MCF 10A (cell line): ENCODE results near the gene DLL4. TPM values are rescaled to one million over a fixed set of nuclear protein-coding genes. Genes with fewer than 3 reads are reported as not detected.

ENCODE experiments used
- BruUV-seq: library from RNA; stranded (reverse); fragments of 400-500 nt; replicated peaks from 2 replicates; lab custom pipeline; 2021; lab: Mats Ljungman, UMichigan
- CTCF ChIA-PET: fragments of 300-600 bp; sonication (Branson Sonifier 250); formaldehyde crosslinking; extraction: SDS; loops from one replicate; lab custom pipeline; 2021; ENCODE audit warnings: antibody characterized with exemption, inconsistent platforms; lab: Yijun Ruan, JAX
- POLR2A ChIA-PET: fragments of 300-600, 350-650 bp; sonication (Branson Sonifier 250); formaldehyde crosslinking; extraction: SDS; loops from one replicate; lab custom pipeline; 2020; ENCODE audit warnings: antibody characterized with exemption, inconsistent platforms; lab: Yijun Ruan, JAX
- DNase-seq: peaks from one replicate; pipeline ENCODE4 v3.0.0-alpha.2; 2018; ENCODE audit not compliant: unreplicated experiment
- H3K27ac Mint-ChIP-seq: one replicate; pipeline ENCODE4 v1.8.0; 2022; ENCODE audit warnings: mild to moderate bottlenecking, low read depth, mixed read lengths; ENCODE audit not compliant: unreplicated experiment
- H3K27me3 Mint-ChIP-seq: one replicate; pipeline ENCODE4 v1.8.0; 2022; ENCODE audit warnings: mixed read lengths; ENCODE audit not compliant: insufficient read depth, unreplicated experiment
- H3K36me3 Mint-ChIP-seq: one replicate; pipeline ENCODE4 v1.8.0; 2022; ENCODE audit warnings: mild to moderate bottlenecking, moderate library complexity, mixed read lengths; ENCODE audit not compliant: insufficient read depth, unreplicated experiment
- H3K4me1 Mint-ChIP-seq: one replicate; pipeline ENCODE4 v1.8.0; 2022; ENCODE audit warnings: mixed read lengths; ENCODE audit not compliant: insufficient read depth, unreplicated experiment
- H3K4me3 Mint-ChIP-seq: one replicate; pipeline ENCODE4 v1.8.0; 2022; ENCODE audit warnings: mild to moderate bottlenecking, moderate library complexity, mixed read lengths; ENCODE audit not compliant: unreplicated experiment
- H3K9me3 Mint-ChIP-seq: one replicate; pipeline ENCODE4 v1.8.0; 2022; ENCODE audit warnings: mixed read lengths; ENCODE audit not compliant: unreplicated experiment
- CTCF ChIP-seq: fragments of 200-600 bp; IDR thresholded peaks from one replicate; pipeline ENCODE4 v1.8.0; 2022; ENCODE audit warnings: antibody characterized with exemption, mild to moderate bottlenecking; ENCODE audit not compliant: unreplicated experiment
- intact Hi-C: fragments of 100-400 bp; cut with micrococcal nuclease; formaldehyde crosslinking; loops from 2 replicates; pipeline ENCODE4 v1.14.1; 2022
- total RNA-seq: library from RNA; stranded (reverse); gene quantifications from 2 replicates; pipeline ENCODE4 v1.2.3, GENCODE V29; 2022

Gene DLL4
- total RNA-seq, 1 experiment from 2014 or later = not detected

- Mint-ChIP-seq H3K27ac (no peak overlapping the region), H3K27me3 (no peaks in the 10 kb centered on the region), H3K9me3 (no peaks in the 10 kb centered on the region), H3K4me1 (peaks cover 12% of the 10 kb centered on the region), H3K4me3 (no peak overlapping the region), H3K36me3 (peaks cover 50% of the 10 kb centered on the region)
- no peak for DNase-seq
- TF ChIP-seq CTCF = no peak
- BruUV-seq = no TSS peak
- POLR2A ChIA-PET = no interaction called here
- CTCF ChIA-PET = interaction anchor here (1.0 to 2.0 kb wide), 2 partner anchors 33 to 69 kb away, joined by 3 to 15 read pairs; no protein-coding TSS in a partner anchor
- intact Hi-C loops = no loop called here
Measured at GRCh38 chr15:40974879-40975278, 45.7 kb downstream of the DLL4 start.

GRCh38 chr15:40976819-40977218 lies 47.7 kb downstream of the DLL4 start:
- Mint-ChIP-seq H3K4me1 (peaks cover 12% of the 10 kb centered on the region), H3K36me3 (peaks cover 68% of the 10 kb centered on the region), H3K4me3 (no peak overlapping the region), H3K27me3 (no peaks in the 10 kb centered on the region), H3K27ac (no peak overlapping the region), H3K9me3 (no peaks in the 10 kb centered on the region)
- ChIA-PET POLR2A (interaction anchor here (0.5 to 0.8 kb wide), 2 partner anchors 133 to 456 kb away, joined by 3 to 4 read pairs; partner anchors contain the start of gene SPINT1), CTCF (interaction anchor here (0.6 kb wide), 1 partner anchor 17 kb away, joined by 3 read pairs; no protein-coding TSS in a partner anchor)
- intact Hi-C loops = no loop called here
- no peak for DNase-seq
- no peak for TF ChIP-seq CTCF
- BruUV-seq = no TSS peak

- Mint-ChIP-seq H3K9me3 (no peaks in the 10 kb centered on the region), H3K27me3 (no peaks in the 10 kb centered on the region), H3K4me3 (no peak overlapping the region), H3K36me3 (peaks cover 81% of the 10 kb centered on the region), H3K27ac (no peak overlapping the region), H3K4me1 (no peaks in the 10 kb centered on the region)
- intact Hi-C loops = no loop called here
- no peak for TF ChIP-seq CTCF
- no TSS peak for BruUV-seq
- ChIA-PET CTCF (interaction anchor here (1.0 kb wide), 1 partner anchor 37 kb away, joined by 5 read pairs; no protein-coding TSS in a partner anchor), POLR2A (interaction anchor here (1.1 kb wide), 1 partner anchor 14 kb away, joined by 4 read pairs; no protein-coding TSS in a partner anchor)
- DNase-seq = no peak
Measured at GRCh38 chr15:40978141-40978540, 49.0 kb downstream of the DLL4 start.

- no TSS peak for BruUV-seq
Measured at GRCh38 chr15:40978562-40978961, 49.4 kb downstream of the DLL4 start.

More at GRCh38 chr15:40978562-40978961, 49.4 kb downstream of the DLL4 start:
- POLR2A ChIA-PET = interaction anchor here (1.1 kb wide), 1 partner anchor 14 kb away, joined by 4 read pairs; no protein-coding TSS in a partner anchor
- no peaks in the 10 kb centered on the region for H3K9me3 Mint-ChIP-seq
- DNase-seq = no peak
- no peaks in the 10 kb centered on the region for H3K4me1 Mint-ChIP-seq
- peaks cover 85% of the 10 kb centered on the region for H3K36me3 Mint-ChIP-seq
- no peaks in the 10 kb centered on the region for H3K27me3 Mint-ChIP-seq
- no peak overlapping the region for H3K4me3 Mint-ChIP-seq
- no peak for TF ChIP-seq CTCF
- no peak overlapping the region for H3K27ac Mint-ChIP-seq
- CTCF ChIA-PET = interaction anchor here (0.7 to 1.0 kb wide), 2 partner anchors 23 to 37 kb away, joined by 3 to 5 read pairs; no protein-coding TSS in a partner anchor
- intact Hi-C loops = no loop called here
